ENCODE results near the gene SERPINB8. TPM values are rescaled to one million over a fixed set of nuclear protein-coding genes. Genes with fewer than 3 reads are reported as not detected.

Gene SERPINB8
- total RNA-seq, 1 experiment from 2014 or later: 2.0 TPM

DNA sequence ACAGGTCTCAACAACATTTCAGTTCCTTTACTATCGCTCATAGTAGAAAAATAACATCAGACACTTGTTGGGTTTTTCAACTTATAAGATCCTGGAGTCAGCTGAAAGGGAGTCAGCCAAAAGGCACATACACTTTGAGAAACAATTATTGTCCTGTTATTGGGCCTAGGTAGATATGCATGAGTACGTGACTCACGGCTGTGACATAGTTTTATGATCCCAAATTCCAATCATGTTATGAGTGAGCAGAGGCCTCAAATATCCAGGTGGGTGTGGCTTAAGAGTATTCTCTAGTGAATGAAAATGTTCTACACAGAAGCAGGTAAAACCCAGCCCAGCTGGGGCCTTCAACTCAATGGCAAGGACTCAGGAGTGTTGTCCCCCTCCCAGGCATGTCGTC lies 27.2 kb downstream of the SERPINB8 start:
- no peaks in the 10 kb centered on the region for H3K9me3 ChIP-seq (ENCODE audit: control insufficient read depth, insufficient read depth, low read depth, low read length)
- TF ChIP-seq POLR2AphosphoS5 (IDR thresholded peaks at IDR 0.05; ENCODE audit: low read depth, low read length) (no peak), REST (IDR thresholded peaks at IDR 0.05; ENCODE audit: insufficient read depth in 1 of 2, low read depth in 2 of 2, low read length in 1 of 2) (no peak), TCF7L2 (IDR thresholded peaks at IDR 0.05; ENCODE audit: low read depth, low read length) (no peak), SIN3A (IDR thresholded peaks at IDR 0.05; ENCODE audit: borderline replicate concordance, insufficient read depth, low read depth, low read length) (no peak)
- TF ChIP-seq, protein P1, sequence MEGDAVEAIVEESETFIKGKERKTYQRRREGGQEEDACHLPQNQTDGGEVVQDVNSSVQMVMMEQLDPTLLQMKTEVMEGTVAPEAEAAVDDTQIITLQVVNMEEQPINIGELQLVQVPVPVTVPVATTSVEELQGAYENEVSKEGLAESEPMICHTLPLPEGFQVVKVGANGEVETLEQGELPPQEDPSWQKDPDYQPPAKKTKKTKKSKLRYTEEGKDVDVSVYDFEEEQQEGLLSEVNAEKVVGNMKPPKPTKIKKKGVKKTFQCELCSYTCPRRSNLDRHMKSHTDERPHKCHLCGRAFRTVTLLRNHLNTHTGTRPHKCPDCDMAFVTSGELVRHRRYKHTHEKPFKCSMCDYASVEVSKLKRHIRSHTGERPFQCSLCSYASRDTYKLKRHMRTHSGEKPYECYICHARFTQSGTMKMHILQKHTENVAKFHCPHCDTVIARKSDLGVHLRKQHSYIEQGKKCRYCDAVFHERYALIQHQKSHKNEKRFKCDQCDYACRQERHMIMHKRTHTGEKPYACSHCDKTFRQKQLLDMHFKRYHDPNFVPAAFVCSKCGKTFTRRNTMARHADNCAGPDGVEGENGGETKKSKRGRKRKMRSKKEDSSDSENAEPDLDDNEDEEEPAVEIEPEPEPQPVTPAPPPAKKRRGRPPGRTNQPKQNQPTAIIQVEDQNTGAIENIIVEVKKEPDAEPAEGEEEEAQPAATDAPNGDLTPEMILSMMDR (IDR thresholded peaks at IDR 0.05): no peak
- in situ Hi-C loops (cut with HindIII; ENCODE audit: low pct_unique_long_range_greater_than_20kb, low sequenced_read_pairs): no loop called here
- no TSS peak for BruUV-seq (replicated peaks)
- ATAC-seq (no peak), DNase-seq (ENCODE audit: low read depth, low spot score) (no peak)
- no peak overlapping the region for H3K27ac ChIP-seq (ENCODE audit: low read length)
- no peaks in the 10 kb centered on the region for H3K4me1 ChIP-seq (ENCODE audit: control insufficient read depth, insufficient read depth, low read length)
- H3K4me3 ChIP-seq (ENCODE audit: low read depth in 2 of 2, low read length in 2 of 2): no peak overlapping the region
- CTCF ChIA-PET: interaction anchor here (0.7 kb wide), 1 partner anchor 45 kb away, joined by 3 read pairs; no protein-coding TSS in a partner anchor
- intact Hi-C loops (cut with micrococcal nuclease; ENCODE audit: unreplicated experiment): no loop called here
- H3K36me3 ChIP-seq (ENCODE audit: control insufficient read depth, insufficient read depth, low read length): no peaks in the 10 kb centered on the region
- H3K27me3 ChIP-seq (ENCODE audit: control insufficient read depth, insufficient read depth, low read length): no peaks in the 10 kb centered on the region
- POLR2A ChIA-PET: no interaction called here

DNA sequence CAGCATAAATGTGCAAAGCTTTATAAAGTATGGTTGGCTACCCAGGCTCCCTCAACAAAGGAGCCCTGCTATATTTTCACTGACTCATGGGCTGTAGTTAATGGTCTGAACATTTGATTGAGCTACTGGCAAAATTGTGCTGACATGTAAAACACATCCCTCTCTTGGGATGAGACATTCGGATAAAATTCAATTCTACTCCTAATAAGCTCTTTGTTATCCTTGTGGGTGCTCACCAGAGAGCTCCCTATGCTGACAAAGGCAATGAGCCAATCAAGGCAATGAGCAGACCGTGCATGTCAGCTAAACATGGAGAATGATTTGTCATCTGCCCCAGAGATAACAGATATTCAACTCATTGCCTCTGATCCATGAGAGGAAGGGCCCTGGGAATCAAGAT lies 27.7 kb downstream of the SERPINB8 start:
- Histone ChIP-seq H3K27ac (ENCODE audit: low read length) (no peak overlapping the region), H3K36me3 (ENCODE audit: control insufficient read depth, insufficient read depth, low read length) (no peaks in the 10 kb centered on the region), H3K9me3 (ENCODE audit: control insufficient read depth, insufficient read depth, low read depth, low read length) (no peaks in the 10 kb centered on the region), H3K27me3 (ENCODE audit: control insufficient read depth, insufficient read depth, low read length) (no peaks in the 10 kb centered on the region), H3K4me1 (ENCODE audit: control insufficient read depth, insufficient read depth, low read length) (no peaks in the 10 kb centered on the region), H3K4me3 (ENCODE audit: low read depth in 2 of 2, low read length in 2 of 2) (no peak overlapping the region)
- ChIA-PET POLR2A (no interaction called here), CTCF (interaction anchor here (0.7 kb wide), 1 partner anchor 45 kb away, joined by 3 read pairs; no protein-coding TSS in a partner anchor)
- TF ChIP-seq TCF7L2 (IDR thresholded peaks at IDR 0.05; ENCODE audit: low read depth, low read length) (no peak), POLR2AphosphoS5 (IDR thresholded peaks at IDR 0.05; ENCODE audit: low read depth, low read length) (no peak), REST (IDR thresholded peaks at IDR 0.05; ENCODE audit: insufficient read depth in 1 of 2, low read depth in 2 of 2, low read length in 1 of 2) (no peak)
- TF ChIP-seq, protein P1 (IDR thresholded peaks at IDR 0.05): no peak
- no TSS peak for BruUV-seq (replicated peaks)
- DNase-seq (ENCODE audit: low read depth, low spot score): no peak
- ATAC-seq: no peak
- in situ Hi-C loops (cut with HindIII; ENCODE audit: low pct_unique_long_range_greater_than_20kb, low sequenced_read_pairs) (no loop called here), intact Hi-C loops (cut with micrococcal nuclease; ENCODE audit: unreplicated experiment) (no loop called here)

Data from Panc1 (cell line).